Left lung (tissue), 10 donors: ENCODE results near the gene APOH. TPM values are rescaled to one million over a fixed set of nuclear protein-coding genes. Genes with fewer than 3 reads are reported as not detected.
A peak's percentile ranks its signal among the peaks of the same experiment; 100 is the strongest.

Experiments used
- ATAC-seq: fragments of 200-7000 bp; cut with Tn5 transposase; one replicate; pipeline ENCODE4 v1.9.1; 2020; ENCODE audit warnings: moderate library complexity
- DNase-seq, 4 donors: peaks; one replicate each; pipeline ENCODE4 v3.0.0-alpha.2; 2013 to 2020
- H3K27ac ChIP-seq, 2 donors: fragments of 200-600 bp; sonication (generic) in 1 of 2; one replicate each; pipeline versions ENCODE4 v1.5.0 to v1.8.0; 2020 to 2021
- H3K27me3 ChIP-seq, 2 donors: fragments of 200-600 bp; sonication (generic) in 1 of 2; one replicate each; pipeline versions ENCODE4 v1.5.0 to v1.8.0; 2020 to 2021
- H3K36me3 ChIP-seq, 2 donors: fragments of 200-600 bp; sonication (generic) in 1 of 2; one replicate each; pipeline versions ENCODE4 v1.5.0 to v1.8.0; 2020 to 2021
- H3K4me1 ChIP-seq, 2 donors: fragments of 200-600 bp; one replicate each; pipeline ENCODE4 v1.8.0; 2021
- H3K4me3 ChIP-seq, 2 donors: fragments of 200-600 bp; sonication (generic) in 1 of 2; one replicate each; pipeline versions ENCODE4 v1.5.0 to v1.8.0; 2020 to 2021; ENCODE audit warnings: mild to moderate bottlenecking in 1 of 2
- H3K9me3 ChIP-seq, 2 donors: fragments of 200-600 bp; sonication (generic) in 1 of 2; one replicate each; pipeline versions ENCODE4 v1.5.0 to v1.8.0; 2020 to 2021
- intact Hi-C, 2 donors: fragments of 100-400 bp; cut with DNase I; formaldehyde crosslinking; loops; one replicate each; pipeline versions ENCODE4 v1.11.2 to v1.14.2; 2022
- polyA plus RNA-seq, 6 donors: library from polyadenylated mRNA; unstranded; fragments of 120-200 nt; gene quantifications; one replicate each; pipeline ENCODE4 v1.2.1, GENCODE V29; 2013; ENCODE audit not compliant: insufficient read length in 6 of 6
- total RNA-seq, 2 donors: library from RNA; stranded (reverse); fragmentation: NEBNext Ultra II Directional; extraction: Animal tissue kit (Norgen Biotek cat#: 25700); gene quantifications; one replicate each; pipeline ENCODE4 v1.2.1, GENCODE V29; 2021
- TF ChIP-seq, protein P1 (sequence below), 2 donors: fragments of 200-600 bp; sonication (generic) in 1 of 2; IDR thresholded peaks; one replicate each; pipeline versions ENCODE4 v1.5.0 to v1.8.0; 2021; ENCODE audit warnings: antibody characterized with exemption in 2 of 2
- donor health status: DM: no; HTN: yes; CAD: no.
- donor health status: DM: no; HTN: no; CAD: no.

The APOH gene
- total and polyA plus RNA-seq, 8 donors: 1.3 to 5.7 (median 2.9) TPM

- Histone ChIP-seq H3K27me3 (no peaks in the 10 kb centered on the region), H3K9me3 (no peaks in the 10 kb centered on the region), H3K4me1 (peaks cover 5 to 14% of the 10 kb centered on the region in 2 donors), H3K4me3 (no peak overlapping the region), H3K36me3 (peaks cover 0 to 8% of the 10 kb centered on the region in 2 donors), H3K27ac (no peak overlapping the region)
- ATAC-seq: no peak
- no peak for DNase-seq
- intact Hi-C loops: no loop called here
- TF ChIP-seq, protein P1, sequence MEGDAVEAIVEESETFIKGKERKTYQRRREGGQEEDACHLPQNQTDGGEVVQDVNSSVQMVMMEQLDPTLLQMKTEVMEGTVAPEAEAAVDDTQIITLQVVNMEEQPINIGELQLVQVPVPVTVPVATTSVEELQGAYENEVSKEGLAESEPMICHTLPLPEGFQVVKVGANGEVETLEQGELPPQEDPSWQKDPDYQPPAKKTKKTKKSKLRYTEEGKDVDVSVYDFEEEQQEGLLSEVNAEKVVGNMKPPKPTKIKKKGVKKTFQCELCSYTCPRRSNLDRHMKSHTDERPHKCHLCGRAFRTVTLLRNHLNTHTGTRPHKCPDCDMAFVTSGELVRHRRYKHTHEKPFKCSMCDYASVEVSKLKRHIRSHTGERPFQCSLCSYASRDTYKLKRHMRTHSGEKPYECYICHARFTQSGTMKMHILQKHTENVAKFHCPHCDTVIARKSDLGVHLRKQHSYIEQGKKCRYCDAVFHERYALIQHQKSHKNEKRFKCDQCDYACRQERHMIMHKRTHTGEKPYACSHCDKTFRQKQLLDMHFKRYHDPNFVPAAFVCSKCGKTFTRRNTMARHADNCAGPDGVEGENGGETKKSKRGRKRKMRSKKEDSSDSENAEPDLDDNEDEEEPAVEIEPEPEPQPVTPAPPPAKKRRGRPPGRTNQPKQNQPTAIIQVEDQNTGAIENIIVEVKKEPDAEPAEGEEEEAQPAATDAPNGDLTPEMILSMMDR (IDR thresholded peaks at IDR 0.05): no peak
Measured at GRCh38 chr17:66185862-66186261, 43.4 kb downstream of the APOH start.

DNA sequence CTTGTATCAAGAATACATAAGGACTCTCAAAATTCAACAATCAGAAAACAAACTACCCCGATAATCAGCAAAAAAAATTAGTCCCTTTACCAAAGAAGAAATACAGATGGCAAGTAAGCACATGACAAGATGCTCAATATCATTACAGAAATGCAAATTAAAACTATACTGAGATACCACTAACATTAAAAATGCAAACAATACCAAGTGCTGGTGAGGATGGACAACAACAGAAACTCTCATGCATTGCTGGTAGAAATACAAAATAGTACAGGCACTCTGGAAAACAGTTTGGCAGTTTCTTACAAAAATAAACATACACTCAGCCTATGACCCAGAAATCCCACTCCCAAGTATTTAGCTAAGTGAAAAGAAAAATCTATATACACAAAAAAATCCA is 44.8 kb downstream of the APOH start:
- intact Hi-C loops: no loop called here
- Histone ChIP-seq H3K27me3 (no peaks in the 10 kb centered on the region), H3K36me3 (peaks cover 0 to 8% of the 10 kb centered on the region in 2 donors), H3K9me3 (no peaks in the 10 kb centered on the region), H3K4me1 (no peaks in the 10 kb centered on the region), H3K27ac (no peak overlapping the region), H3K4me3 (no peak overlapping the region)
- ATAC-seq (no peak), DNase-seq (no peak)
- TF ChIP-seq, protein P1 (IDR thresholded peaks at IDR 0.05): no peak

- TF ChIP-seq, protein P1 (IDR thresholded peaks at IDR 0.05): no peak
- Histone ChIP-seq H3K9me3 (no peaks in the 10 kb centered on the region), H3K4me1 (no peaks in the 10 kb centered on the region), H3K4me3 (no peak overlapping the region), H3K27me3 (no peaks in the 10 kb centered on the region), H3K36me3 (peaks cover 0 to 8% of the 10 kb centered on the region in 2 donors), H3K27ac (no peak overlapping the region)
- intact Hi-C loops: no loop called here
- ATAC-seq (no peak), DNase-seq (no peak)
Measured at GRCh38 chr17:66183529-66183928, 45.7 kb downstream of the APOH start.

GRCh38 chr17:66178642-66179041 is 50.6 kb downstream of the APOH start:
- TF ChIP-seq, protein P1 (IDR thresholded peaks at IDR 0.05): no peak
- Histone ChIP-seq H3K9me3 (no peaks in the 10 kb centered on the region), H3K4me1 (no peaks in the 10 kb centered on the region), H3K27me3 (no peaks in the 10 kb centered on the region), H3K27ac (no peak overlapping the region), H3K4me3 (no peak overlapping the region), H3K36me3 (peaks cover 0 to 8% of the 10 kb centered on the region in 2 donors)
- no peak for DNase-seq
- intact Hi-C loops: no loop called here
- ATAC-seq: no peak

DNA sequence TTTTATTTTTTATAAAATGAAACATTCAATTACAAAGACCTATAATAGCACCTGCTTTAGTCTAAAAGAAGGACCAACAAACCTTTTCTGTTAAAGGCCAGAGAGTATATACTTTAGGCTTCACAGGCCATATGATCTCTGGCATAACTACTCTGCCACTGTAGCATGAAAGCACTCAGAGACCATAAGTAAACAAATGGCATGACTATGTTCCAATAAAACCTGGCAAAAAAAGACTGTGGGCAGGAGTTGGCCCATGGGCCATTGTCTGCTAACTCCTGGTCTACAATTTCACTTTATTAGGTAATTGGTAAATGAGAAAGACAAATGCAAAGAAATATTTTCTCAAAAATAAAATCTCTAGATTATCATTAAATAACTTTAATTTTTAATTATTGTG is 52.2 kb downstream of the APOH start:
- Histone ChIP-seq H3K9me3 (no peaks in the 10 kb centered on the region), H3K4me1 (no peaks in the 10 kb centered on the region), H3K36me3 (peaks cover 0 to 4% of the 10 kb centered on the region in 2 donors), H3K27ac (no peak overlapping the region), H3K27me3 (no peaks in the 10 kb centered on the region), H3K4me3 (no peak overlapping the region)
- intact Hi-C loops: no loop called here
- TF ChIP-seq, protein P1 (IDR thresholded peaks at IDR 0.05): no peak
- peak; percentile 72 for ATAC-seq
- DNase-seq: no peak
